ENCODE results near the gene IVD.

Gene IVD

GRCh38 chr15:40424483-40425115 is 19.0 kb downstream of the IVD start:
- no peak for TF ChIP-seq CTCF (conservative IDR thresholded peaks at IDR 0.05; ENCODE audit: low read depth, low read length)
- no peak for DNase-seq (ENCODE audit: low read depth)
- no peak overlapping the region for H3K4me3 ChIP-seq (ENCODE audit: low read depth, low read length)

GRCh38 chr15:40425681-40426080 is 20.1 kb downstream of the IVD start:
- no peak for TF ChIP-seq CTCF (conservative IDR thresholded peaks at IDR 0.05; ENCODE audit: low read depth, low read length)
- DNase-seq (ENCODE audit: low read depth) = no peak
- no peak overlapping the region for H3K4me3 ChIP-seq (ENCODE audit: low read depth, low read length)

- H3K4me3 ChIP-seq (ENCODE audit: low read depth, low read length) = no peak overlapping the region
- no peak for DNase-seq (ENCODE audit: low read depth)
- TF ChIP-seq CTCF (conservative IDR thresholded peaks at IDR 0.05; ENCODE audit: low read depth, low read length) = no peak
Measured at GRCh38 chr15:40427188-40427587, 21.6 kb downstream of the IVD start.

GRCh38 chr15:40428185-40428584 is 22.6 kb downstream of the IVD start:
- H3K4me3 ChIP-seq (ENCODE audit: low read depth, low read length) = no peak overlapping the region
- no peak for DNase-seq (ENCODE audit: low read depth)
- no peak for TF ChIP-seq CTCF (conservative IDR thresholded peaks at IDR 0.05; ENCODE audit: low read depth, low read length)

GRCh38 chr15:40429068-40429710 is 23.6 kb downstream of the IVD start:
- TF ChIP-seq CTCF (conservative IDR thresholded peaks at IDR 0.05; ENCODE audit: low read depth, low read length) = no peak
- no peak overlapping the region for H3K4me3 ChIP-seq (ENCODE audit: low read depth, low read length)

GRCh38 chr15:40430271-40430805 is 24.7 kb downstream of the IVD start:
- no peak for DNase-seq (ENCODE audit: low read depth)
- TF ChIP-seq CTCF (conservative IDR thresholded peaks at IDR 0.05; ENCODE audit: low read depth, low read length) = no peak
- H3K4me3 ChIP-seq (ENCODE audit: low read depth, low read length) = no peak overlapping the region

More at GRCh38 chr15:40429068-40429710, 23.6 kb downstream of the IVD start:
- DNase-seq (ENCODE audit: low read depth) = no peak
